Ovary (tissue), 9 donors: ENCODE results near the gene RELL1. TPM values are rescaled to one million over a fixed set of nuclear protein-coding genes. Genes with fewer than 3 reads are reported as not detected.

ENCODE experiments used
- DNase-seq, 5 donors: peaks; one replicate each; pipeline ENCODE4 v3.0.0-alpha.2; 2019 to 2020
- H3K27ac ChIP-seq, 2 donors: fragments of 200-600 bp; one replicate each; pipeline versions ENCODE4 v1.5.1 to v1.8.0; 2019 to 2022
- H3K27me3 ChIP-seq: fragments of 200-600 bp; one replicate; pipeline ENCODE4 v1.8.0; 2022
- H3K36me3 ChIP-seq: fragments of 200-600 bp; sonication (generic); one replicate; pipeline ENCODE4 v1.5.1; 2019
- H3K4me1 ChIP-seq: one replicate; pipeline ENCODE4 v1.8.1; 2013; ENCODE audit warnings: mild to moderate bottlenecking, moderate library complexity; ENCODE audit not compliant: insufficient read depth
- H3K4me3 ChIP-seq: fragments of 200-600 bp; sonication (generic); one replicate; pipeline ENCODE4 v1.5.1; 2017
- H3K9me3 ChIP-seq, 2 donors: fragments of 200-600 bp in 1 of 2; sonication (generic) in 1 of 2; one replicate each; pipeline versions ENCODE4 v1.5.1 to v1.8.1; 2013 to 2019; ENCODE audit warnings: mild to moderate bottlenecking in 1 of 2, moderate library complexity in 1 of 2
- EP300 ChIP-seq: sonication (generic); formaldehyde crosslinking; IDR thresholded peaks from one replicate; pipeline ENCODE4 v1.6.1; 2017; ENCODE audit warnings: antibody characterized with exemption
- POLR2A ChIP-seq: fragments of 450-650 bp; IDR thresholded peaks from one replicate; pipeline ENCODE4 v1.6.1; 2017; ENCODE audit warnings: antibody characterized with exemption, mild to moderate bottlenecking, moderate library complexity
- WGBS, 3 donors: extraction: QIAGEN DNeasy Blood & Tissue Kit in 1 of 3; methylation state at CpG; one replicate each; pipeline versions ENCODE4 v1.1.5 to v1.1.7; 2013 to 2017; 5-methylcytosine and 5-hydroxymethylcytosine counted together
- intact Hi-C, 4 donors: fragments of 100-400 bp; cut with DNase I; formaldehyde crosslinking; loops; one replicate each; pipeline versions ENCODE4 v1.11.0 to v1.15.1; 2022 to 2023
- polyA plus RNA-seq, 2 donors: library from polyadenylated mRNA; stranded (reverse); fragments of 200-250 nt in 1 of 2; fragments of 350-450 nt in 1 of 2; fragmentation: Illumina TruSeq in 1 of 2; extraction: RNeasy Lipid Tissue Mini Kit (QIAGEN cat#74804) in 1 of 2; gene quantifications; one replicate each; pipeline ENCODE4 v1.2.3, GENCODE V29; 2013 to 2014
- total RNA-seq, 7 donors: library from RNA; depleted of rRNA in 2 of 7; stranded (reverse); fragments of >200 nt in 2 of 7; fragmentation: NEBNext Ultra II Directional in 3 of 7; extraction: Animal tissue kit (Norgen Biotek cat#: 25700) in 3 of 7; gene quantifications; one replicate each; pipeline versions ENCODE4 v1.1.0 to v1.2.4, GENCODE V29; 2016 to 2023
- TF ChIP-seq, protein P1 (sequence below), 3 donors: fragments of 450-650 bp in 2 of 3; fragments of 200-600 bp in 1 of 3; IDR thresholded peaks; one replicate each; pipeline versions ENCODE4 v1.5.1 to v1.8.0; 2016 to 2022; ENCODE audit warnings: antibody characterized with exemption in 3 of 3, mild to moderate bottlenecking in 1 of 3
- donor health status: DM: no; HTN: no; CAD: no; lungs with moderate emphysema.
- donor health status: DM: no; HTN: no; CAD: no.
- donor health status: Bipolar disorder and iron deficiency.
- donor health status: DM: yes; HTN: yes; CAD: no.
- donor health status: DM: no; HTN: no; CAD: no.
- donor health status: DM: yes; HTN: yes; CAD: no.

RELL1 gene
- total and polyA plus RNA-seq, 9 donors, result 4.1 to 31.4 (median 24.0) TPM

DNA sequence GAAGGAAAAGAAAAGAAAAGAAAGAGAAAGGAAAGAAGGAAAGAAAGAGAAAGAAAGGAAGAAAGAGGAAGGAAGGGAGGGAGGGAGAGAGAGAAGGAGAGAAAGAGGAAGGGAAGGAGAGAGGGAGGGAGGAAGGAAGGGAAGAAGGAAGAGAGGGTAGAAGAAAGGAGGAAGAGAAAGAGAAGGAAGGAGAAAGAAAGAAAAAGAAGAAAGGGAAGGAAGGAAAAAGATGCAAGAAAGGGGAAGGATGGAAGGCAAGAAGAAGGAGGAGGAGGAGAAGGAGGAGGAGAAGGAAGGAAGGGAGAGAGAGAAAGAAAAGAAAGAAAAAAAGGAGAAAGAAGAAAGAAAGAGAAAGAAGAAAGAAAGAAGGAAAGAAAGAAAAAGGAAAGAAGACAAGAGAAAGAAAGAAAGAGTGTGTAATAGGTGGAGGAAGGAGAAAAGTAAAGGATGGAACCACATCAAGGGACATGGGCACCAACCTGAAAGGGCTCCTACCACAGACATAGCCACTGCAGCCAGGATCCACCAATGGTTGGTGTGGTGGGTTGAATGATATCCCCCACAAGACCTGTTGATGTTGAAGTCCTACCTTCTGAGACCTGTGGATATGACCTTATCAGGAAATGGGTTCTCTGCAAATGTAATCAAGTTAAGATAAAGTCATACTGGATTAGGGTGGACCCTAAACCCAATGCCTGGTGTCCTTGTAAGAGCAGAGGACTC is 80.2 kb downstream of the RELL1 start:
- Histone ChIP-seq H3K9me3 (no peaks in the 10 kb centered on the region), H3K4me1 (peaks cover 2% of the 10 kb centered on the region), H3K27ac (no peak overlapping the region), H3K36me3 (no peaks in the 10 kb centered on the region), H3K4me3 (no peak overlapping the region), H3K27me3 (no peaks in the 10 kb centered on the region)
- intact Hi-C loops, result loop anchor here in 3 of 4 donors (5.0 to 10.0 kb wide), 2 partner anchors 189 to 191 kb away; no protein-coding TSS in a partner anchor
- no peak for TF ChIP-seq POLR2A
- TF ChIP-seq, protein P1, sequence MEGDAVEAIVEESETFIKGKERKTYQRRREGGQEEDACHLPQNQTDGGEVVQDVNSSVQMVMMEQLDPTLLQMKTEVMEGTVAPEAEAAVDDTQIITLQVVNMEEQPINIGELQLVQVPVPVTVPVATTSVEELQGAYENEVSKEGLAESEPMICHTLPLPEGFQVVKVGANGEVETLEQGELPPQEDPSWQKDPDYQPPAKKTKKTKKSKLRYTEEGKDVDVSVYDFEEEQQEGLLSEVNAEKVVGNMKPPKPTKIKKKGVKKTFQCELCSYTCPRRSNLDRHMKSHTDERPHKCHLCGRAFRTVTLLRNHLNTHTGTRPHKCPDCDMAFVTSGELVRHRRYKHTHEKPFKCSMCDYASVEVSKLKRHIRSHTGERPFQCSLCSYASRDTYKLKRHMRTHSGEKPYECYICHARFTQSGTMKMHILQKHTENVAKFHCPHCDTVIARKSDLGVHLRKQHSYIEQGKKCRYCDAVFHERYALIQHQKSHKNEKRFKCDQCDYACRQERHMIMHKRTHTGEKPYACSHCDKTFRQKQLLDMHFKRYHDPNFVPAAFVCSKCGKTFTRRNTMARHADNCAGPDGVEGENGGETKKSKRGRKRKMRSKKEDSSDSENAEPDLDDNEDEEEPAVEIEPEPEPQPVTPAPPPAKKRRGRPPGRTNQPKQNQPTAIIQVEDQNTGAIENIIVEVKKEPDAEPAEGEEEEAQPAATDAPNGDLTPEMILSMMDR (IDR thresholded peaks at IDR 0.05), result no peak
- TF ChIP-seq EP300, result no peak
- no peak for DNase-seq

DNA sequence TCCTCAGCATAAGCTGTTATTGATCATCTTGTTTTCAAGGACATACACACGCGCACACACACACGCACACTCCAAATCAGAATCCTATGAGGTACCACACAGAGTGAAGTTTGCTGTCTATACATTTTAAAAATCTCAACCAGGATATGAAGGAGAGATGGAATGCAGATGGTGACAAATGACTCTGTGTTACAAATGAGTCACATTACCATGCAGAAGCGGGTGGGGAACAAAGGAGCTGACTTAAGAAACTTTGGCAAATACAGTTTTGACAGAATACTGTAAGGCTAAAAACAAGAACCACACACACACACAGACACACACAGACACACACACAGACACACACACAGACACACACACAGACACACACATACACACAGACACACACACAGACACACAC is 81.7 kb downstream of the RELL1 start:
- DNase-seq, result no peak
- intact Hi-C loops, result loop anchor here (5.0 to 10.0 kb wide), 5 partner anchors 190 to 1513 kb away; no protein-coding TSS in a partner anchor
- 87 to 93% (median 90%) methylated on average over 4 of the region's 4 CpGs for WGBS, 3 donors

DNA sequence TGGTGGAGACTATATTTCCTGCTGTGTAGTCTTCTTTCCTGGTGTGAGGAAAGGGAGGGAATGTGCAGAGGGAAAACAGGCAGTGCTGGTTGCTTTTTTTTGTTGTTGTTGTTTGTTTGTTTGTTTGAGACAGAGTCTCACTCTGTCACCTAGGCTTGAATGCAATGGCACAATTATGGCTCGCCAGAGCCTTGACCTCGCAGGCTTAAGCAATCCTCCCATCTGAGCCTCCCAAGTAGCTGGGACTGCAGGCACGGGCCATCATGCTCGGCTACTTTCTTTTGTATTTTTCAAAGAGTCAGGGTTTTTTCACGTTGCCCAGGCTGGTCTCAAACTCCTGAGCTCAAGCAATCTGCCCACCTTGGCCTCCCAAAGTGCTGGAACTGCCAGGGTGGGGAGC is 82.5 kb downstream of the RELL1 start:
- WGBS, 3 donors, result 87 to 93% (median 88%) methylated on average over 5 of the region's 5 CpGs
- H3K27ac ChIP-seq, result no peak overlapping the region
- intact Hi-C loops, result loop anchor here (5.0 to 10.0 kb wide), 5 partner anchors 191 to 1514 kb away; no protein-coding TSS in a partner anchor
- H3K4me1 ChIP-seq, result peaks cover 2% of the 10 kb centered on the region
- H3K36me3 ChIP-seq, result no peaks in the 10 kb centered on the region
- no peaks in the 10 kb centered on the region for H3K9me3 ChIP-seq
- H3K27me3 ChIP-seq, result no peaks in the 10 kb centered on the region
- DNase-seq, result no peak
- no peak for TF ChIP-seq POLR2A
- no peak for TF ChIP-seq EP300
- TF ChIP-seq, protein P1 (IDR thresholded peaks at IDR 0.05), result no peak
- H3K4me3 ChIP-seq, result no peak overlapping the region

More for the DNA sequence above, 81.7 kb downstream of the RELL1 start:
- H3K4me1 ChIP-seq, result peaks cover 2% of the 10 kb centered on the region
- H3K27ac ChIP-seq, result no peak overlapping the region
- H3K4me3 ChIP-seq, result no peak overlapping the region
- no peaks in the 10 kb centered on the region for H3K27me3 ChIP-seq
- TF ChIP-seq, protein P1 (IDR thresholded peaks at IDR 0.05), result no peak
- TF ChIP-seq POLR2A, result no peak
- no peak for TF ChIP-seq EP300
- no peaks in the 10 kb centered on the region for H3K9me3 ChIP-seq
- no peaks in the 10 kb centered on the region for H3K36me3 ChIP-seq

DNA sequence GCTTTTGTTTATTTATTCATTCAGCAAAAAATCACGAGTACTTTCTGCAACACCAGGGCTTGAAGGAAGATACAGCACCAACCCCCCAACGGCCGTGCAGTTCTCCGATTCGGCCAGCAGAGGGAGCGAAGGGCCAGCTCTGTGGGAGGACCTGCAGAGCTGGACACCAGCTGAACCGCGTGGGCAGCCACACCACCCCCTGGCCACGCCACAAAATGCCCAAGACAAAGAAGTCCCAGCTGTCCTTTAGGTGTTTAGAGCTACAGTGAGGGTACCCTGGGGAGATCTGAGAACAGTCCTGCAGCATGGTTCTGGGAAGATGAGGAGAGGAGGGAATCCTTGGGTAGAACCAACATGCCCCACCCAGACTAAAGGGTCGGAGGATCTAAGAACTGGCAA is 83.1 kb downstream of the RELL1 start:
- Histone ChIP-seq H3K9me3 (no peaks in the 10 kb centered on the region), H3K27me3 (no peaks in the 10 kb centered on the region), H3K4me3 (no peak overlapping the region), H3K27ac (no peak overlapping the region), H3K36me3 (no peaks in the 10 kb centered on the region), H3K4me1 (peaks cover 2% of the 10 kb centered on the region)
- TF ChIP-seq, protein P1 (IDR thresholded peaks at IDR 0.05), result peak; percentile 76 to 92 (median 88)
- TF ChIP-seq POLR2A (no peak), EP300 (no peak)
- 6 to 7% (median 6%) methylated on average over 10 of the region's 10 CpGs for WGBS, 3 donors
- intact Hi-C loops, result loop anchor here (5.0 to 10.0 kb wide), 5 partner anchors 192 to 1514 kb away; no protein-coding TSS in a partner anchor
- DNase-seq, result peak; percentile 69 to 88 (median 84)
